GM18861 (cell line): ENCODE data around the gene IGFBP2.
"Not testable (repeated sequence)": the region's sequence is repeated elsewhere in the genome, so short reads cannot be mapped to it uniquely, and the experiment has no call there.

Experiments used
- ATAC-seq: cut with Tn5 transposase; IDR thresholded peaks from one replicate; pipeline ENCODE4 v1.9.1; 2021; ENCODE audit not compliant: unreplicated experiment

The IGFBP2 gene, protein sequence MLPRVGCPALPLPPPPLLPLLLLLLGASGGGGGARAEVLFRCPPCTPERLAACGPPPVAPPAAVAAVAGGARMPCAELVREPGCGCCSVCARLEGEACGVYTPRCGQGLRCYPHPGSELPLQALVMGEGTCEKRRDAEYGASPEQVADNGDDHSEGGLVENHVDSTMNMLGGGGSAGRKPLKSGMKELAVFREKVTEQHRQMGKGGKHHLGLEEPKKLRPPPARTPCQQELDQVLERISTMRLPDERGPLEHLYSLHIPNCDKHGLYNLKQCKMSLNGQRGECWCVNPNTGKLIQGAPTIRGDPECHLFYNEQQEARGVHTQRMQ

DNA sequence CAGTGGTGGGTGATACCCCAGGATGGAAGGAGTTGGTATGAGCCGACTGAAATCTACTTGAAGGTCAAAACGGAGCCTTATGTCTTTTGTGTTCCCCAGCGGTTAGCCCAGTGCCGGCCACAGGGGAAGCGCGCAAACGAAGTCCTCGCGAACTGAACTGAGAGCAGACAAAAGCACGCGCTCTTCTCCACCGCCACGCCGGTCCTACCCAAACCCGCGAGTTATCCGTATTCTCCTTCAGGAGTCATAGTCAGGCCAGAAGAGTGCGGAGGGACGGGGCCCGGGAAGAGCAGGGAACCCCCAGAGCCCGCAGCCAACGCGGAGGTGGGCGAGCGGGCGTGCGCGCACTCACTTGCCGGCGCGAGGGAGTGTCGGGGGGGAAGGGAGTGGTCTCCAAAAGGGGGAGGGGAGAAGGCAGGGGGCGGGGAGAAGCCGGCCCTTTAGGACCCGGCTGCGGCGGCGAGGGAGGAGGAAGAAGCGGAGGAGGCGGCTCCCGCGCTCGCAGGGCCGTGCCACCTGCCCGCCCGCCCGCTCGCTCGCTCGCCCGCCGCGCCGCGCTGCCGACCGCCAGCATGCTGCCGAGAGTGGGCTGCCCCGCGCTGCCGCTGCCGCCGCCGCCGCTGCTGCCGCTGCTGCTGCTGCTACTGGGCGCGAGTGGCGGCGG, at the start of gene IGFBP2:
Gene IGFBP2, plus strand, starts transcription at position 469 of the 664 bp plus-strand sequence. Its CDS starts 104 bp downstream, at position 573.
- no peak for ATAC-seq

GRCh38 chr2:216583606-216584005, 49.6 kb upstream of the IGFBP2 start:
- ATAC-seq = no peak

- ATAC-seq = no peak
These were observed 49.1 kb upstream of the IGFBP2 start for GRCh38 chr2:216584112-216584511.

GRCh38 chr2:216585441-216585840, 47.8 kb upstream of the IGFBP2 start:
- no peak for ATAC-seq

GRCh38 chr2:216588861-216589710, 44.1 kb upstream of the IGFBP2 start:
- ATAC-seq = no peak

- ATAC-seq = no peak
These were observed 43.4 kb upstream of the IGFBP2 start for GRCh38 chr2:216589791-216590190.

GRCh38 chr2:216590780-216591179, 42.4 kb upstream of the IGFBP2 start:
- ATAC-seq = no peak

- no peak for ATAC-seq
These were observed 41.7 kb upstream of the IGFBP2 start for GRCh38 chr2:216591480-216591879.

GRCh38 chr2:216594081-216594480, 39.1 kb upstream of the IGFBP2 start:
- no peak for ATAC-seq

DNA sequence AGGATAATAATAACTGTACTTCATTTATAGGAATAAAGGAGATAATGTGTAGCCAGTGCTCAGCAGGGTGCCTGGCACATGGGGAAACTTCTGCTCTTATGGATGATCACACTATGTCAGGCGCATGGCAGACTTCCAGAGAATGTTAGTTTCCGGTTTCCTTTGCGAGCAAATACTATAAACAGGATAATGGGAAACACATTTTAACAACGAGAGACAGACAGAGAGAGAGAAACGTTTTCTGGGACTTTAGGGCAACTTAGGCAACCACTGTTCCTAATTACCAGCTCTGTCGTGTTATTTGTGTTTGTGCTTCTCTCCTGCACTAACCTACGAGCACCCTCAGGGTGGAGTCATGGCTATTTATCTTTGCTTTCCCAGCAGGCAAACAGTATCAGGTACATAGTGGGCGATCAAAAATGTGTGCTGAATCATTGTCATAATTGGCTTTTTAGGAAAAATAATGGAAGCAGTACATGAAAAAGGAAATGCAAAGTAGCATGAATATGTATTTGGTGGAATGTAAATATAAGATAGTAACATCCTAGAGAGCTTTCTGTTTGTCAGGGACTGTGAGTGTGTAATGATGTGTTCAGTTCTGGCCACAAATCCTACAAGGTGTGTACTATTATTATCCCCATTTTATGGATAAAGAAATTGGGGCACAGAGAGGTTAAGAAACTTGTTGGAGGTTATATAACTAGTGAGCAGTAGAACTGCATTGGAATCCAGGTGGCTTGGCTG, 36.8 kb upstream of the IGFBP2 start:
- no peak for ATAC-seq

- no peak for ATAC-seq
These were observed 36.2 kb upstream of the IGFBP2 start for GRCh38 chr2:216596980-216597509.

GRCh38 chr2:216597825-216598224, 35.4 kb upstream of the IGFBP2 start:
- ATAC-seq = not testable (repeated sequence)

DNA sequence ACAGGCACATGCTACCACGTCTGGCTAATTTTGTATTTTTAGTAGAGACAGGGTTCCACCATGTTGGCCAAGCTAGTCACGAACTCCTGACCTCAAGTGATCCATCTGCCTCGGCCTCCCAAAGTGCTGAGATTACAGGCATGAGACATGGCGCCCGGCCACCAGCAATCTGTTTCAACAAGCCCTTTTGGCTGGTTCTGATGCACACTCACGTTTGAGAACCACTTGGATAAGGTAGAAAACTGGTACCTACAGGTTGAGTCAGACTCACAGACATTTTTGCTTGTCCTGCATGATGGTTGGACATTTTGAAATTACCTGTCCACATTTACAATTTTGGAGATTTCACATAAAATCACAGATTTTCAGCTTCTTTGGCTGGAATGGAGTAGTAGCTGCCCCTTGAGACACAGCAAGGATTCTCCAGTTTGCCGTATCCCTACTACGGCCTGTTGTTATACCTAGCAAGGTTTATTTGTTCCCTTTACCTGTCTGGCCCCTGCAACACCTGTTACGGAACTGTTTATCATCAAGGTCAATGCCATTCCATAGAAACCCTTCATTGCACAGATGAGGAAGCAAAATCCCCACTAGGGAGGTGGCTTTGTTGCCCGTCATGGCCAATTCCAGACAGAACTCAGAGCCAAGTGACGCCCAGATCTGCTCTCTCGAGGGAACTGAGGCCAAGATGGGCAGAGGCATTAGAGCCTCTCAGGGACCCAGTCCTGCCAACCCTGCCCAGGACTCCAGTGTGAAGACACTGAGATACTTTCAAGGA, 31.4 kb upstream of the IGFBP2 start:
- ATAC-seq = no peak

GRCh38 chr2:216603010-216603883, 30.0 kb upstream of the IGFBP2 start:
- no peak for ATAC-seq

DNA sequence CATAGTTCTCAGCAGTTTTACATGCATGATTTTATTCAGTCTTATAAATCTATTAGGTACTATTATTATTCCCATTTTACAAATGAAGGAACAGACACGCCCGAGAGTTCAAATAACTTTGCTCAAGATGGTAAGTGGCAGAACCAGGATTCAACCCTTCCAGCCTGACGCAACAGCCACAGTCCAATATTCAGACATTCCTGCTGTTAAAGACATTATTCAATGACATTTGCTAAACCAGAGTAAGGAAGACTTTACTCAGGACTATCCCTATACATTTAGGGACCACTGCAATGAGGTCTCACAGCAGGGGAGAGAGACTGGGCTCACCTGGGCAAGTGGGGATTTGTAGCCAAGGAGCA, 29.4 kb upstream of the IGFBP2 start:
- ATAC-seq = no peak

DNA sequence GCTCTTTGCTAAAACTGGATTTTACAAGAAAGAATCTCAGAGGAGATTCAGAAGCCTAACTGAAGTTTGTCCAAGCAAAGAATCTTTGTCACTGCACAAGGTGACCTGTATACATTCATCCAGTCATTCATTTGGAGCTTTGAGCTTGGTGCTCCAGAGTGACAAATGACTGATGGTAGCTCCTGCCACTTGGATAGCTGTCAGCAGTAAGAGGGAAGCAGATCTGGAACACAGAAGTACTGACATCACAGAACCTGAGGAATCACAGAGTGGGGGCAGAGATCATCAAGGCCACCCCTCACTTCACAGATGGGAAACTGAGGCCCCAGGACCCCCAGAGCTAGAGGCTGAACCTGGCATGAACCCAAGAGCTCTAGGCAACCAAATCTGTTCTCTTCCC, 28.8 kb upstream of the IGFBP2 start:
- ATAC-seq = no peak

- peak; percentile 95 for ATAC-seq
These were observed 26.5 kb upstream of the IGFBP2 start for GRCh38 chr2:216606551-216607276.

DNA sequence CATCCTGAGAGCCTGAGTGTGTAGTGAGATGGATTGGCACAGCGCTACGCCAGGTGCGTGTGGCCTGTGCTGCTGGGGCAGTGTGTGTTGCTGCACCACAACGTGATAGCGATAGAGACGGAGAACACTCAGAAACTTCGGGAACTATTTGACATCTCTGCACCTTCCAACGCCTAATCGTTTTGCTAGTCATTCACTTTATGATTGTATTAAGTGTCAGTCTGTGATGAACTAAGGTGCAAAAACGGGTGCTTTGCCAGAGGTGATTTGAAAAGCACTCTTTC, 26.0 kb upstream of the IGFBP2 start:
- no peak for ATAC-seq

DNA sequence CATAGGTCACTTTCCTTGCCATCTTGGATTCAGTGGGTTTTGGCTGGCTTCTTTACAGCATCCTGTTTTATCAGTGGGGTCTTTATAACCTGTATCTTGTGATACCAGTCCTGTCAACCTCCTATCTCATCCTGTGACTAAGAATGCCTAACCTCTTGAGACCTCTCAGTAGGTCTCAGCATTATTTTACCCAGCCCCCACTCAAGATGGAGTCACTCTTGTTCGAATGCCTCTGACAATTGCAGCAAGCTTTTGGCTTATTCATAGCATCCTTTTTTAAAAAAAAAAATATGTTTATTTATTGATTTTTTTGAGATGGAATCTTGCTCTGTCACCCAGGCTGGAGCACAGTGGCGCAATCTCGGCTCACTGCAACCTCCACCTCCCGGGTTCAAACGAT, 24.7 kb upstream of the IGFBP2 start:
- no peak for ATAC-seq
